ENCODE data around the gene FBXW7. TPM values are rescaled to one million over a fixed set of nuclear protein-coding genes. Genes with fewer than 3 reads are reported as not detected.
A peak's percentile ranks its signal among the peaks of the same experiment; 100 is the strongest.

FBXW7 gene
- total and polyA plus RNA-seq, 2 of the 8 experiments (the other 6 are each of a cell fraction or from before 2014, with no cell fraction given) = 6.0 to 26.7 TPM

DNA sequence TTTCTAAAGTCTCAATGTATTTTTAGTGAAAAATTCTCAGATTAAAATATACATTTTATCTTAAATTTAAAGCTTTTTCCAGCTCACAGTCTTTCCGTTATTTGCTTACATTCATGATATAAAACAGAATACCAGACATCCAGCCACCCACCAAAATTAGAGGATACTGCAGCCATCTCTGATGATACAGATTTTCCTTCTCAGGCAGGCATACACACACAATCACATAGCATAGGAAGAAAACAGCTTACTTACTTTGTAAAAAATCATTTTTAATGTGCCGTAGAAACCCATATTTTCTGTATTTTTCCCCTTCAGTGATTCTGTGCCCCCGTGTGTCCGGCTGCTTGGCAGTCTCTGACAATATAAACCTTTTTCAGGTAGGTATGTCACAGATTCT is 183.7 kb downstream of the FBXW7 start:
- Histone ChIP-seq H4K91ac (replicated peaks; ENCODE audit: insufficient read length, low read length) (no peak overlapping the region), H3K27ac (ENCODE audit: low read depth, low read length) (no peak overlapping the region), H3K18ac (ENCODE audit: extremely low read depth, low read length) (no peak overlapping the region), H2AK5ac (ENCODE audit: low read depth, low read length) (no peak overlapping the region), H4K20me1 (replicated peaks in 1 of 2; ENCODE audit: control insufficient read depth in 1 of 2, insufficient read depth in 2 of 2, low read length in 2 of 2) (no peaks in the 10 kb centered on the region), H2BK12ac (ENCODE audit: low read depth, low read length) (no peak overlapping the region), H3K27me3 (replicated peaks in 1 of 4; ENCODE audit: control insufficient read depth in 3 of 4, extremely low read depth in 1 of 4, insufficient read depth in 3 of 4, low read length in 3 of 4) (no peaks in the 10 kb centered on the region), H2BK120ac (replicated peaks; ENCODE audit: low read depth, low read length) (no peak overlapping the region), H3K4ac (replicated peaks; ENCODE audit: insufficient read length, low read depth, low read length) (no peak overlapping the region), H3K4me1 (replicated peaks in 1 of 4; ENCODE audit: control insufficient read depth in 3 of 4, insufficient read depth in 4 of 4, low read length in 3 of 4) (peaks cover 0 to 5% (median 4%) of the 10 kb centered on the region in 4 experiments; a peak in 3 of 7 replicates), H3K79me1 (ENCODE audit: low read depth, low read length) (no peaks in the 10 kb centered on the region), H3K4me2 (ENCODE audit: insufficient read depth in 1 of 2, low read depth in 2 of 2, low read length in 2 of 2) (peak overlapping the region in 1 of 2 experiments; percentile 22; a peak in 1 of 4 replicates), H4K8ac (ENCODE audit: extremely low read depth, insufficient read depth, low read length) (no peak overlapping the region), H3K9ac (replicated peaks in 1 of 4; ENCODE audit: extremely low read depth in 1 of 4, low read depth in 3 of 4, low read length in 3 of 4) (no peak overlapping the region; a peak in 1 of 7 replicates), H3K36me3 (ENCODE audit: control insufficient read depth in 2 of 4, insufficient read depth in 4 of 4, low read length in 3 of 4) (no peaks in the 10 kb centered on the region), H3K23ac (ENCODE audit: insufficient read length) (no peak overlapping the region), H4K5ac (ENCODE audit: insufficient read length, low read depth, low read length) (no peak overlapping the region), H2BK20ac (ENCODE audit: low read length) (no peak overlapping the region), H3K79me2 (ENCODE audit: control insufficient read depth in 1 of 2, insufficient read depth in 2 of 2, low read length in 2 of 2) (no peaks in the 10 kb centered on the region; a peak in 1 of 4 replicates), H2BK5ac (ENCODE audit: low read depth, low read length) (0 out of 2 replicates have a peak overlapping the region, but pooled peaks have one; percentile 3), H3K56ac (replicated peaks; ENCODE audit: insufficient read length, low read depth, low read length) (no peak overlapping the region), H3K9me3 (ENCODE audit: insufficient read depth in 2 of 2, low read depth in 1 of 2, low read length in 1 of 2) (no peaks in the 10 kb centered on the region), H3K14ac (ENCODE audit: insufficient read length) (no peak overlapping the region), H2BK15ac (ENCODE audit: low read length) (no peak overlapping the region), H3K23me2 (ENCODE audit: low read depth, low read length) (no peaks in the 10 kb centered on the region), H2AFZ (ENCODE audit: low read length) (no peak overlapping the region), H3K4me3 (ENCODE audit: extremely low read depth in 1 of 4, insufficient read depth in 2 of 4, low read depth in 3 of 4, low read length in 4 of 4) (no peak overlapping the region)
- TF ChIP-seq CBX5 (IDR thresholded peaks at IDR 0.05; ENCODE audit: low read depth, low read length) = no peak
- no peak for TF ChIP-seq JUN (IDR thresholded peaks at IDR 0.05; ENCODE audit: low read depth, low read length)
- no peak for TF ChIP-seq CEBPB (IDR thresholded peaks at IDR 0.05; ENCODE audit: low read depth, low read length)
- TF ChIP-seq TCF12 (IDR thresholded peaks at IDR 0.05; ENCODE audit: low read depth, low read length) = no peak
- TF ChIP-seq SAP30 (IDR thresholded peaks at IDR 0.05; ENCODE audit: insufficient read depth, insufficient replicate concordance, low read length) = no peak
- TF ChIP-seq ZNF274 (IDR thresholded peaks at IDR 0.05; ENCODE audit: borderline replicate concordance, extremely low read depth, low read length) = no peak
- no peak for TF ChIP-seq SP2 (IDR thresholded peaks at IDR 0.05; ENCODE audit: low read length)
- no peak for TF ChIP-seq SIN3A (conservative IDR thresholded peaks at IDR 0.05 in 1 of 2, IDR thresholded peaks at IDR 0.05 in 1 of 2; ENCODE audit: low read depth in 1 of 2, low read length in 2 of 2)
- FAIRE-seq (no peak), DNase-seq (ENCODE audit: low read depth in 1 of 2, low spot score in 2 of 2) (no peak)
- WGBS, 2 experiments (ENCODE audit: extremely low coverage in 1 of 2, insufficient coverage in 1 of 2, insufficient read length in 1 of 2, insufficient replicate concordance in 2 of 2, low coverage in 1 of 2, low lambda C conversion rate in 2 of 2, missing lambda C conversion rate in 1 of 2) = 84% methylated on average over 4 of the region's 4 CpGs; no CpG with 5 or more reads in 1 of the 2 experiments
- CTCF ChIA-PET (ENCODE audit: partially characterized antibody) = no interaction called here
- POLR2A ChIA-PET (ENCODE audit: partially characterized antibody) = interaction anchor here (0.6 kb wide), 1 partner anchor 540 kb away, joined by 3 read pairs; no protein-coding TSS in a partner anchor
